SK-N-SH (cell line): ENCODE results near the gene HAO2. TPM values are rescaled to one million over a fixed set of nuclear protein-coding genes. Genes with fewer than 3 reads are reported as not detected.

Experiments
- CTCF ChIA-PET: fragments of 300-600, 350-600 bp; formaldehyde crosslinking; extraction: SDS; loops from one replicate; lab custom pipeline; 2021; lab: Yijun Ruan, JAX
- POLR2A ChIA-PET: fragments of 350-600 bp; sonication (Branson Sonifier 250); formaldehyde crosslinking; extraction: SDS; loops from one replicate; lab custom pipeline; 2020; ENCODE audit warnings: antibody characterized with exemption, inconsistent platforms; lab: Yijun Ruan, JAX
- DNase-seq: peaks from one replicate; pipeline ENCODE4 v3.0.0; 2012
- H2AFZ ChIP-seq: fragments of 200-600 bp; sonication (generic); 2 replicates; pipeline ENCODE4 v1.8.1; 2016; ENCODE audit warnings: antibody characterized with exemption, mild to moderate bottlenecking, low read depth
- H3F3A ChIP-seq: fragments of 200-600 bp; sonication (generic); replicated peaks from 2 replicates; pipeline ENCODE3; 2016; ENCODE audit warnings: antibody characterized with exemption, mild to moderate bottlenecking; ENCODE audit not compliant: insufficient read depth
- H3K27ac ChIP-seq, 2 experiments: fragments of 200-500 bp in 1 of 2; fragments of 200-600 bp in 1 of 2; sonication (Bioruptor generic) in 1 of 2; sonication (generic), shearing (Covaris generic) in 1 of 2; 2 replicates each; pipeline versions ENCODE4 v1.5.1 to v1.6.1; 2014 to 2016; ENCODE audit warnings: low read depth in 2 of 2, inconsistent platforms in 1 of 2, low read length in 1 of 2, mild to moderate bottlenecking in 1 of 2, mixed read lengths in 1 of 2
- H3K27me3 ChIP-seq: fragments of 200-600 bp; sonication (generic), shearing (Covaris generic); 2 replicates; pipeline ENCODE4 v1.6.1; 2016; ENCODE audit warnings: mixed run types; ENCODE audit not compliant: insufficient read depth
- H3K36me3 ChIP-seq, 2 experiments: fragments of 200-500 bp in 1 of 2; fragments of 200-600 bp in 1 of 2; sonication (Bioruptor generic) in 1 of 2; sonication (generic) in 1 of 2; replicated peaks in 1 of 2; 2 replicates each; pipeline versions ENCODE3 to v1.5.1; 2014 to 2016; ENCODE audit warnings: low read length in 1 of 2, mild to moderate bottlenecking in 1 of 2; ENCODE audit not compliant: insufficient read depth in 2 of 2, control insufficient read depth in 1 of 2
- H3K4me1 ChIP-seq, 2 experiments: fragments of 200-500 bp in 1 of 2; fragments of 200-600 bp in 1 of 2; sonication (Bioruptor generic) in 1 of 2; sonication (generic), shearing (Covaris generic) in 1 of 2; 2 replicates each; pipeline versions ENCODE4 v1.5.1 to v1.6.1; 2014 to 2016; ENCODE audit warnings: low read depth in 1 of 2, low read length in 1 of 2, mixed run types in 1 of 2; ENCODE audit not compliant: insufficient read depth in 2 of 2, control insufficient read depth in 1 of 2
- H3K4me2 ChIP-seq: fragments of 200-600 bp; sonication (generic), shearing (Covaris generic); 2 replicates; pipeline ENCODE4 v1.6.1; 2017; ENCODE audit warnings: mixed run types
- H3K4me3 ChIP-seq, 2 experiments: fragments of 200-500 bp in 1 of 2; fragments of 200-600 bp in 1 of 2; sonication (Bioruptor generic) in 1 of 2; sonication (generic), shearing (Covaris generic) in 1 of 2; 2 replicates each; pipeline versions ENCODE4 v1.5.1 to v1.8.1; 2014 to 2016; ENCODE audit warnings: low read depth in 2 of 2, inconsistent platforms in 1 of 2, low read length in 1 of 2, mild to moderate bottlenecking in 1 of 2, mixed read lengths in 1 of 2, moderate library complexity in 1 of 2
- H3K79me2 ChIP-seq: fragments of 200-600 bp; sonication (generic); 2 replicates; pipeline ENCODE4 v1.8.1; 2017; ENCODE audit warnings: mild to moderate bottlenecking; ENCODE audit not compliant: insufficient read depth
- H3K9ac ChIP-seq: fragments of 200-600 bp; sonication (generic); 2 replicates; pipeline ENCODE4 v1.6.1; 2017; ENCODE audit warnings: mixed run types
- H3K9me2 ChIP-seq: fragments of 200-600 bp; sonication (generic); 2 replicates; pipeline ENCODE4 v1.6.1; 2017; ENCODE audit warnings: mixed run types
- H3K9me3 ChIP-seq: fragments of 200-600 bp; sonication (generic); 2 replicates; pipeline ENCODE4 v1.6.1; 2017; ENCODE audit warnings: mixed run types, mild to moderate bottlenecking, moderate library complexity
- H4K20me1 ChIP-seq: fragments of 200-600 bp; sonication (generic); 2 replicates; pipeline ENCODE4 v1.6.1; 2017; ENCODE audit warnings: mild to moderate bottlenecking, mixed run types; ENCODE audit not compliant: insufficient read depth
- CTCF ChIP-seq: fragments of 200-600 bp; sonication (generic); IDR thresholded peaks from 2 replicates; pipeline ENCODE4 v1.6.1; 2017; ENCODE audit warnings: antibody characterized with exemption, mild to moderate bottlenecking, moderate library complexity
- ELF1 ChIP-seq: IDR thresholded peaks from 2 replicates; pipeline ENCODE4 v1.4.0; 2012
- FOSL2 ChIP-seq: IDR thresholded peaks from 2 replicates; pipeline ENCODE4 v1.4.0; 2012; ENCODE audit warnings: low read depth, mild to moderate bottlenecking, moderate library complexity, borderline replicate concordance
- GABPA ChIP-seq: IDR thresholded peaks from 2 replicates; pipeline ENCODE4 v1.4.0; 2012; ENCODE audit warnings: low read depth, mild to moderate bottlenecking
- GATA2 ChIP-seq: sonication (generic); formaldehyde crosslinking; IDR thresholded peaks from 2 replicates; pipeline ENCODE4 v1.5.0; 2020; ENCODE audit warnings: mild to moderate bottlenecking, missing genetic modification reagents
- JUND ChIP-seq: IDR thresholded peaks from 2 replicates; pipeline ENCODE4 v1.4.0; 2012
- MXI1 ChIP-seq: IDR thresholded peaks from 2 replicates; pipeline ENCODE4 v1.6.1; 2012; ENCODE audit warnings: mild to moderate bottlenecking, low read depth, low read length, improper control_type of control experiment
- NFIC ChIP-seq: IDR thresholded peaks from 2 replicates; pipeline ENCODE4 v1.4.0; 2012; ENCODE audit warnings: borderline replicate concordance
- NRF1 ChIP-seq: IDR thresholded peaks from 2 replicates; pipeline ENCODE4 v1.6.1; 2012; ENCODE audit warnings: low read depth, mild to moderate bottlenecking, low read length
- PBX3 ChIP-seq: IDR thresholded peaks from 2 replicates; pipeline ENCODE4; 2012
- REST ChIP-seq: IDR thresholded peaks from 2 replicates; pipeline ENCODE4 v1.6.1; 2012; ENCODE audit warnings: mild to moderate bottlenecking, low read depth, low read length, moderate library complexity
- RXRA ChIP-seq: IDR thresholded peaks from 2 replicates; pipeline ENCODE4 v1.4.0; 2012; ENCODE audit warnings: low read depth, mild to moderate bottlenecking, borderline replicate concordance
- SIN3A ChIP-seq: IDR thresholded peaks from 2 replicates; pipeline ENCODE4 v1.6.1; 2012; ENCODE audit warnings: low read depth, mild to moderate bottlenecking, low read length, moderate library complexity, borderline replicate concordance
- SMC3 ChIP-seq: IDR thresholded peaks from 2 replicates; pipeline ENCODE4 v1.6.1; 2012; ENCODE audit warnings: low read depth, low read length, improper control_type of control experiment
- TEAD4 ChIP-seq: IDR thresholded peaks from 2 replicates; pipeline ENCODE4 v1.4.0; 2012; ENCODE audit warnings: mild to moderate bottlenecking, borderline replicate concordance; ENCODE audit not compliant: insufficient read depth
- USF1 ChIP-seq: IDR thresholded peaks from 2 replicates; pipeline ENCODE4 v1.4.0; 2012; ENCODE audit warnings: low read depth, borderline replicate concordance
- YY1 ChIP-seq: IDR thresholded peaks from 2 replicates; pipeline ENCODE4 v1.4.0; 2012; ENCODE audit warnings: low read depth, mild to moderate bottlenecking
- WGBS: methylation state at CpG from one replicate; pipeline ENCODE4 v1.1.6; 2017; ENCODE audit warnings: low lambda C conversion rate; 5-methylcytosine and 5-hydroxymethylcytosine counted together
- polyA plus RNA-seq, 3 experiments: library from polyadenylated mRNA; depleted of rRNA; stranded (reverse); fragments of >200 nt; gene quantifications; 2 replicates each; pipeline ENCODE4 v1.2.3, GENCODE V29; 2012

HAO2 gene
- polyA plus RNA-seq, 1 of the 3 experiments (the other 2 are of a cell fraction) = not detected

GRCh38 chr1:119388450-119388849, 19.9 kb downstream of the HAO2 start:
- 0% methylated on average over 1 of the region's 1 CpG for WGBS
- Histone ChIP-seq H3K4me1 (no peaks in the 10 kb centered on the region), H3F3A (no peaks in the 10 kb centered on the region), H3K79me2 (no peaks in the 10 kb centered on the region), H3K27ac (no peak overlapping the region), H3K36me3 (no peaks in the 10 kb centered on the region), H3K4me2 (no peak overlapping the region), H3K9ac (no peak overlapping the region), H3K9me2 (no peaks in the 10 kb centered on the region), H4K20me1 (no peaks in the 10 kb centered on the region), H3K4me3 (no peak overlapping the region), H3K9me3 (no peaks in the 10 kb centered on the region), H2AFZ (no peak overlapping the region), H3K27me3 (no peaks in the 10 kb centered on the region; the same call in 1 of the 2 replicates)
- no peak for DNase-seq
- CTCF ChIA-PET = no interaction called here
- no peak for TF ChIP-seq GATA2
- TF ChIP-seq MXI1 = no peak
- no peak for TF ChIP-seq NFIC
- TF ChIP-seq JUND = no peak
- TF ChIP-seq SIN3A = no peak
- TF ChIP-seq RXRA = no peak
- TF ChIP-seq PBX3 = no peak
- TF ChIP-seq YY1 = no peak
- TF ChIP-seq FOSL2 = no peak
- TF ChIP-seq GABPA = no peak
- TF ChIP-seq CTCF = no peak
- no peak for TF ChIP-seq TEAD4
- no peak for TF ChIP-seq REST
- TF ChIP-seq ELF1 = no peak
- TF ChIP-seq SMC3 = no peak
- TF ChIP-seq NRF1 = no peak
- TF ChIP-seq USF1 = no peak
- POLR2A ChIA-PET = no interaction called here
